A375 (cell line): Measurements from ENCODE around the gene SCN9A. TPM values are rescaled to one million over a fixed set of nuclear protein-coding genes. Genes with fewer than 3 reads are reported as not detected.

Experiments used
- total RNA-seq: library from RNA; depleted of rRNA; stranded (reverse); fragments of >200 nt; shearing (Covaris generic); gene quantifications from 2 replicates; pipeline ENCODE4 v1.2.3, GENCODE V29; 2014; rRNA removed

SCN9A gene
- total RNA-seq = 0.38 and 1.1 TPM in 2 replicates

DNA sequence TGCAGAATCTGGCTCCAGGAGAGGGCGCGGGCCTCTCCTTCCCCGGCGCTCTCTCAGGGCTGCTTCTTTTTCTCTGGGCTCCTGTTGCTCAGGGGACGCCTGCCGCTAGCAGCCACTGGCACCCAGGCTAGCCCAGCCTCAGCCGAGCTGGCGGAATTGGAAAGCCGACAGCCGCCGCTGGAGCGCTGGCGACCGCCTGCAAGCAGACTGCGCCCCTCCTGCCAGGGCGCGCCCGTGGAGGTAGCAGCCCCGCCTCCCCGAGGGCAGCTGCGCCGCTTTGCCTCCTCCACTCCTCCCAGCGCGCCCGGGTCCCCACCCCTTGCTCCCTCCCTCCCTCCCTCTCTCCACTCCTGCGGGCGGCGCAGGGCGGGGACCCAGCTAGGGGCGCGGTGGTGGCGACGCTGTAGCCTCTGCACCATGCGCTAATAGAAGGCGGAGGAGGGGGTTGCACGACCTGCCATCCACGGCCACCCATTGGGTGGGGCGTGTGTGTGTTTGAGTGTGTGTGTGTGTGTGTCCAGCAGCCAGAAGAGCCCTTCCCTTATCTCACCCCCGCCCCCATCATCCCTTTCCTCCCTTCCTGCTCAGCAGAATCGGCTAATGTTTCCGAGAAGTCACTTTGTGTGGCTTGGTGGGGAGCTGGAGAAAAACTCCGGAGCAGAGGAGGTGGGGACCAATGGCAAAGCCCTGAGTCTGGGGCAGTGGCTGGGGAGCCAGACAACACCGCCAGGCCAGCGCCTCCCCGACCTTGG is at the start of gene SCN9A:
Gene SCN9A (minus strand): TSS at position 209 of the 752 bp plus-strand sequence. CDS start 64,188 bp downstream, outside the sequence.

Other genes with a start within 250 kb of the SCN9A start
- gene SCN1A, start 247.9 kb downstream of the SCN9A start, total RNA-seq = not detected in 2 replicates
- gene SCN7A, start 118.3 kb upstream of the SCN9A start, total RNA-seq = 0.04 TPM in 1 of 2 replicates, not detected in the other